SU-DHL-6 (cell line): ENCODE data around the gene ARG2.

Source experiments
- H2AFZ ChIP-seq: fragments of 200-600 bp; sonication (generic); 2 replicates; pipeline ENCODE4 v1.6.1; 2014; ENCODE audit warnings: low read depth, mild to moderate bottlenecking, moderate library complexity, mixed read lengths, antibody characterized with exemption, low read length; ENCODE audit not compliant: severe bottlenecking
- H3F3A ChIP-seq: fragments of 200-600 bp; shearing (Covaris generic); 2 replicates; pipeline ENCODE4 v1.6.0; 2016; ENCODE audit warnings: antibody characterized with exemption, mild to moderate bottlenecking; ENCODE audit not compliant: insufficient read depth
- H3K27ac ChIP-seq: fragments of 200-600 bp; sonication (generic); 2 replicates; pipeline ENCODE4 v1.5.1; 2016; ENCODE audit warnings: low read depth, mild to moderate bottlenecking, low read length, moderate library complexity, mixed read lengths
- H3K27me3 ChIP-seq: fragments of 200-600 bp; sonication (generic), shearing (Covaris generic); 2 replicates; pipeline ENCODE4 v1.6.0; 2014; ENCODE audit warnings: mild to moderate bottlenecking, low read length
- H3K36me3 ChIP-seq: fragments of 200-600 bp; sonication (generic); 2 replicates; pipeline ENCODE4 v1.6.1; 2014; ENCODE audit warnings: mild to moderate bottlenecking, low read length, mixed read lengths
- H3K4me2 ChIP-seq: fragments of 300-600, 200-600 bp; shearing (Covaris generic), sonication (generic); 2 replicates; pipeline ENCODE4 v1.6.0; 2014; ENCODE audit warnings: low read length, low read depth, mild to moderate bottlenecking; ENCODE audit not compliant: poor library complexity, severe bottlenecking
- H3K4me3 ChIP-seq: fragments of 200-600 bp; sonication (generic); 2 replicates; pipeline ENCODE4 v1.5.1; 2014; ENCODE audit warnings: antibody characterized with exemption, low read length, mild to moderate bottlenecking, mixed read lengths; ENCODE audit not compliant: insufficient read depth, poor library complexity, severe bottlenecking
- H3K79me2 ChIP-seq: fragments of 200-600 bp; sonication (generic); 2 replicates; pipeline ENCODE4 v1.6.1; 2014; ENCODE audit warnings: mild to moderate bottlenecking, low read length, moderate library complexity; ENCODE audit not compliant: insufficient read depth
- H3K9ac ChIP-seq: fragments of 200-600 bp; sonication (generic); 2 replicates; pipeline ENCODE4 v1.7.0; 2014; ENCODE audit warnings: mild to moderate bottlenecking, low read length
- H3K9me2 ChIP-seq: fragments of 200-600 bp; sonication (generic); replicated peaks from 2 replicates; pipeline ENCODE4 v1.6.1; 2014; ENCODE audit warnings: low read length; ENCODE audit not compliant: insufficient read depth
- H3K9me3 ChIP-seq: fragments of 200-600 bp; sonication (generic); 2 replicates; pipeline ENCODE4 v1.6.1; 2014; ENCODE audit warnings: low read length, mixed read lengths; ENCODE audit not compliant: insufficient read depth
- H4K20me1 ChIP-seq: fragments of 200-600 bp; sonication (generic); 2 replicates; pipeline ENCODE4 v1.6.1; 2014; ENCODE audit warnings: low read depth, mild to moderate bottlenecking, antibody characterized with exemption, low read length, moderate library complexity, mixed read lengths
- CTCF ChIP-seq: fragments of 200-600 bp; sonication (generic); IDR thresholded peaks from one replicate; pipeline ENCODE4 v1.5.1; 2017; ENCODE audit warnings: antibody characterized with exemption, mild to moderate bottlenecking, low read length, moderate library complexity; ENCODE audit not compliant: insufficient read depth, poor library complexity, severe bottlenecking
- EZH2phosphoT487 ChIP-seq: fragments of 200-600 bp; sonication (generic), shearing (Covaris generic); conservative IDR thresholded peaks from 2 replicates; pipeline ENCODE4 v1.6.1; 2018; ENCODE audit warnings: mild to moderate bottlenecking, antibody characterized with exemption, low read length, moderate library complexity, mixed read lengths

Gene ARG2

GRCh38 chr14:67698179-67698578, 78.5 kb downstream of the ARG2 start:
- no peaks in the 10 kb centered on the region for H3K9me2 ChIP-seq
- H3K27ac ChIP-seq: no peak overlapping the region
- no peak overlapping the region for H3K4me2 ChIP-seq
- H4K20me1 ChIP-seq: no peaks in the 10 kb centered on the region
- no peak overlapping the region for H3K9ac ChIP-seq
- no peak overlapping the region for H3K4me3 ChIP-seq
- H3K79me2 ChIP-seq: peaks cover 18% of the 10 kb centered on the region
- H3K9me3 ChIP-seq: no peaks in the 10 kb centered on the region
- no peak overlapping the region for H2AFZ ChIP-seq
- H3K36me3 ChIP-seq: no peaks in the 10 kb centered on the region
- H3F3A ChIP-seq: no peaks in the 10 kb centered on the region
- no peaks in the 10 kb centered on the region for H3K27me3 ChIP-seq
- TF ChIP-seq EZH2phosphoT487 (no peak), CTCF (no peak)
